Muscle layer of duodenum (tissue), 2 donors: Measurements from ENCODE around the gene ROBO1.

Experiments used
- H3K27ac ChIP-seq: one replicate; pipeline ENCODE4 v1.7.0; 2013; ENCODE audit warnings: mild to moderate bottlenecking, low read length
- H3K27me3 ChIP-seq: one replicate; pipeline ENCODE4 v1.7.0; 2013; ENCODE audit warnings: low read depth, mild to moderate bottlenecking, control low read depth, low read length
- H3K36me3 ChIP-seq, 2 donors: one replicate each; pipeline ENCODE4 v1.7.0; 2013; ENCODE audit warnings: low read length in 2 of 2, control low read depth in 1 of 2, mild to moderate bottlenecking in 1 of 2; ENCODE audit not compliant: insufficient read depth in 2 of 2, control insufficient read depth in 1 of 2
- H3K4me1 ChIP-seq, 2 donors: one replicate each; pipeline ENCODE4 v1.7.0; 2013; ENCODE audit warnings: low read length in 2 of 2, mild to moderate bottlenecking in 2 of 2, control low read depth in 1 of 2, moderate library complexity in 1 of 2; ENCODE audit not compliant: insufficient read depth in 2 of 2, control insufficient read depth in 1 of 2
- H3K4me3 ChIP-seq, 2 donors: one replicate each; pipeline ENCODE4 v1.7.0; 2013; ENCODE audit warnings: low read length in 2 of 2, low read depth in 1 of 2, mild to moderate bottlenecking in 1 of 2
- H3K9me3 ChIP-seq, 2 donors: one replicate each; pipeline ENCODE4 v1.7.0; 2013; ENCODE audit warnings: low read length in 2 of 2, control low read depth in 1 of 2, mild to moderate bottlenecking in 1 of 2; ENCODE audit not compliant: control insufficient read depth in 1 of 2
- donor health status: healthy.

Gene ROBO1

GRCh38 chr3:79003994-79004393 lies 763.8 kb downstream of the ROBO1 start:
- no peaks in the 10 kb centered on the region for H3K36me3 ChIP-seq
- H3K4me3 ChIP-seq = no peak overlapping the region
- H3K27ac ChIP-seq = no peak overlapping the region
- H3K4me1 ChIP-seq = no peaks in the 10 kb centered on the region
- no peaks in the 10 kb centered on the region for H3K9me3 ChIP-seq
- H3K27me3 ChIP-seq = no peaks in the 10 kb centered on the region

GRCh38 chr3:79002465-79003372 lies 765.1 kb downstream of the ROBO1 start:
- Histone ChIP-seq H3K4me1 (no peaks in the 10 kb centered on the region), H3K9me3 (no peaks in the 10 kb centered on the region), H3K4me3 (no peak overlapping the region), H3K27me3 (no peaks in the 10 kb centered on the region), H3K27ac (no peak overlapping the region), H3K36me3 (no peaks in the 10 kb centered on the region)

- Histone ChIP-seq H3K27me3 (no peaks in the 10 kb centered on the region), H3K4me1 (no peaks in the 10 kb centered on the region), H3K36me3 (no peaks in the 10 kb centered on the region), H3K4me3 (no peak overlapping the region), H3K9me3 (no peaks in the 10 kb centered on the region), H3K27ac (no peak overlapping the region)
Measured at GRCh38 chr3:79001255-79001654, 766.5 kb downstream of the ROBO1 start.

- no peaks in the 10 kb centered on the region for H3K27me3 ChIP-seq
- no peaks in the 10 kb centered on the region for H3K36me3 ChIP-seq
- no peak overlapping the region for H3K4me3 ChIP-seq
- no peaks in the 10 kb centered on the region for H3K9me3 ChIP-seq
- H3K27ac ChIP-seq = no peak overlapping the region
- H3K4me1 ChIP-seq = no peaks in the 10 kb centered on the region
Measured at GRCh38 chr3:78999139-78999538, 768.7 kb downstream of the ROBO1 start.

- Histone ChIP-seq H3K27me3 (no peaks in the 10 kb centered on the region), H3K27ac (no peak overlapping the region), H3K9me3 (peaks cover 9 to 14% of the 10 kb centered on the region in 2 donors), H3K4me1 (no peaks in the 10 kb centered on the region), H3K4me3 (no peak overlapping the region), H3K36me3 (no peaks in the 10 kb centered on the region)
Measured at GRCh38 chr3:78995087-78995486, 772.7 kb downstream of the ROBO1 start.

- Histone ChIP-seq H3K4me3 (no peak overlapping the region), H3K27ac (no peak overlapping the region), H3K9me3 (peaks cover 9 to 14% of the 10 kb centered on the region in 2 donors), H3K36me3 (no peaks in the 10 kb centered on the region), H3K27me3 (no peaks in the 10 kb centered on the region), H3K4me1 (no peaks in the 10 kb centered on the region)
Measured at GRCh38 chr3:78994174-78995027, 773.4 kb downstream of the ROBO1 start.

GRCh38 chr3:78993375-78993774 lies 774.4 kb downstream of the ROBO1 start:
- H3K9me3 ChIP-seq = peaks cover 9 to 14% of the 10 kb centered on the region in 2 donors
- H3K36me3 ChIP-seq = no peaks in the 10 kb centered on the region
- H3K27me3 ChIP-seq = no peaks in the 10 kb centered on the region
- H3K4me3 ChIP-seq = no peak overlapping the region
- no peaks in the 10 kb centered on the region for H3K4me1 ChIP-seq
- no peak overlapping the region for H3K27ac ChIP-seq

GRCh38 chr3:78992830-78993229 lies 775.0 kb downstream of the ROBO1 start:
- no peaks in the 10 kb centered on the region for H3K36me3 ChIP-seq
- no peaks in the 10 kb centered on the region for H3K4me1 ChIP-seq
- no peak overlapping the region for H3K4me3 ChIP-seq
- H3K27me3 ChIP-seq = no peaks in the 10 kb centered on the region
- no peak overlapping the region for H3K27ac ChIP-seq
- H3K9me3 ChIP-seq = peaks cover 9 to 14% of the 10 kb centered on the region in 2 donors

- peaks cover 9 to 14% of the 10 kb centered on the region in 2 donors for H3K9me3 ChIP-seq
- H3K36me3 ChIP-seq = no peaks in the 10 kb centered on the region
- H3K27ac ChIP-seq = no peak overlapping the region
- no peaks in the 10 kb centered on the region for H3K4me1 ChIP-seq
- no peaks in the 10 kb centered on the region for H3K27me3 ChIP-seq
- no peak overlapping the region for H3K4me3 ChIP-seq
Measured at GRCh38 chr3:78992400-78992799, 775.4 kb downstream of the ROBO1 start.

GRCh38 chr3:78991656-78992055 lies 776.1 kb downstream of the ROBO1 start:
- Histone ChIP-seq H3K9me3 (peaks cover 9 to 14% of the 10 kb centered on the region in 2 donors), H3K27me3 (no peaks in the 10 kb centered on the region), H3K36me3 (no peaks in the 10 kb centered on the region), H3K4me1 (no peaks in the 10 kb centered on the region), H3K27ac (no peak overlapping the region), H3K4me3 (no peak overlapping the region)

GRCh38 chr3:78990156-78990555 lies 777.6 kb downstream of the ROBO1 start:
- Histone ChIP-seq H3K27ac (no peak overlapping the region), H3K4me1 (peaks cover 0 to 7% of the 10 kb centered on the region in 2 donors), H3K27me3 (no peaks in the 10 kb centered on the region), H3K36me3 (no peaks in the 10 kb centered on the region), H3K9me3 (peaks cover 9 to 14% of the 10 kb centered on the region in 2 donors), H3K4me3 (no peak overlapping the region)
